Measurements from ENCODE around the gene PRODH.
"Not testable (repeated sequence)": the region's sequence is repeated elsewhere in the genome, so short reads cannot be mapped to it uniquely, and the experiment has no call there.

PRODH gene

DNA sequence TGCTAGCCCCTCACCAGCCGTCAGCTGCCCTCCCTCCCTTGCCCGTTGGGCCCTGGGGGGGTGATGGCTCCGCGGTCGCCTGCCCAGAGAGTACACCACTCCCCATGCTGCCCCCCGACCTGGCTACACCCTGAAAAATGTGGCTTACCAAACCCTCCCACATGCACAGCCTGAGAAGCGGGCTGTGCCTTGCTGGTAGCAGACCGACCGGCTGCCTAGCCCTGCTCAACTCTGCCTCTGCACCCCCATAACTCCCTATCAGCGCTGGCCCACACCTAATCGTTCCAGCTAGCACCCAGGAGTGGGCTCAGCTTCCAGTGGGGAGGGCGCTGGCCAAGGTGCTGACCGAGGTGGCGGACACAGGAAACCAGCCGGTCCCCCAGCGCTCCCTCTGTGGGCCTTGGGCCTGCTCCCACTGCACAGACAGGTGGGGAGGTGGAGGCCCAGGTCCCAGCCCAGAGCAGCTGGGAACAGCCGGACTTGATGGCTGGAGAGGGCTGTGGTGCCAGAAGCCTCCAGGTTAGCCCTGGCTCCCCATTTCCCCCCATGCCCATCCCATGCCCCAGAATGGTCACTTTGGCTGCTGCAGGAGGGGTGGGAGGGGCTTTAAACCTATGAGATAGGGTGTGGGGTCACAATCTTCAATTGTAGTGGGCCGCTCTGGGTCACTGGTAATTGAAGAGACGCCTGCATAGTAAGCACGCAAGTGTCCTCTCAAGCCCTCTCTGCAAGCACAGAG lies 32.1 kb upstream of the PRODH start:
- no peak for DNase-seq

DNA sequence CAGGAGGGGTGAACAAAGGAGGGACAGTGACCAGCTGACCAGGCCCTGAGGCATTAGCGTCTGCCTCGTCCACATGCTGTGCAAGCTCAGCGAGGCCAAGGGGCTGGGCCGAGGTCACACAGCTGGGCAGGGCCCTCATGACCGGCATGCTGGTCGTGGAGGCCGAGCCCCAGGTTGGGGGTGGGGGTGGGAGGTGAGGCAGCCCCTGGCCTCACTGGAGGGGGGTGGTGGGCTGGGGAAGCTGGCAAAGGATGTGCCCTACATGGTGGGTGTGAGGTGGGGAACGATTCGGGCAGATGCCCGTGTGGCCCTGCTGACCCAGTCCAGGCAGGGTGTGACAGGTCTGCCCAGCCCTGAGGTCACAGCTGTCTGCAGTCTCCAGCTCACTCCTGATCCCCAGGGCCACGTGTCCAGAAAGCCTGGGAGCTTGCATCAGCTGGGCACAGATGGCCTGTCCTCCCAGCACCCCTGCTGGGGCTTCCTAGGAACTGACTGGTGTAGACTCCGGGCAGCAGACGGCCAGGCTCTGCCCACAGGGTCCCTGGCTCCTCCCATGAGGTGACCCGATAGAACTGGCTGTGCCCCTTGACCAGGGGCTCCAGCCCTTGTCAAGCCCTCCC lies 31.4 kb upstream of the PRODH start:
- DNase-seq: not testable (repeated sequence)

DNA sequence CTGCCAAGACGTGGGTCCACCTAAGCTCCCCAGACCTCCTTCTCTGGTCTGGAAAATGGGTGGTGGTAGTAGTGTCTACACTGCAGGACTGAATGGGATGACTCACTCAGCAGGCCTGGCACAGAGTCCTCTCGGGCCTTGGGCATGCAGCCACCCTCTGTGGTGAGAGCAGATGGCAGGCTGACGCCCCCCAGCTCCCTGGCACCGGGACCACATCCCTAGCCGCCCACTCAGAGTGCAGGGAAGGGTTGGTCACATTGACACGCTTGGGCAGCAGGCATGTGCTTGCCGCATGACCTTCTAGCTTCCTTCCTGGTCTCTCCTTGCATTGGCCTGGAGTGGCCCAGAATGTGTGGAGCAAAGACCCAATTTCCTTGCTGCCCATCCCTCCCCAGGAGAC lies 30.7 kb upstream of the PRODH start:
- no peak for DNase-seq

DNA sequence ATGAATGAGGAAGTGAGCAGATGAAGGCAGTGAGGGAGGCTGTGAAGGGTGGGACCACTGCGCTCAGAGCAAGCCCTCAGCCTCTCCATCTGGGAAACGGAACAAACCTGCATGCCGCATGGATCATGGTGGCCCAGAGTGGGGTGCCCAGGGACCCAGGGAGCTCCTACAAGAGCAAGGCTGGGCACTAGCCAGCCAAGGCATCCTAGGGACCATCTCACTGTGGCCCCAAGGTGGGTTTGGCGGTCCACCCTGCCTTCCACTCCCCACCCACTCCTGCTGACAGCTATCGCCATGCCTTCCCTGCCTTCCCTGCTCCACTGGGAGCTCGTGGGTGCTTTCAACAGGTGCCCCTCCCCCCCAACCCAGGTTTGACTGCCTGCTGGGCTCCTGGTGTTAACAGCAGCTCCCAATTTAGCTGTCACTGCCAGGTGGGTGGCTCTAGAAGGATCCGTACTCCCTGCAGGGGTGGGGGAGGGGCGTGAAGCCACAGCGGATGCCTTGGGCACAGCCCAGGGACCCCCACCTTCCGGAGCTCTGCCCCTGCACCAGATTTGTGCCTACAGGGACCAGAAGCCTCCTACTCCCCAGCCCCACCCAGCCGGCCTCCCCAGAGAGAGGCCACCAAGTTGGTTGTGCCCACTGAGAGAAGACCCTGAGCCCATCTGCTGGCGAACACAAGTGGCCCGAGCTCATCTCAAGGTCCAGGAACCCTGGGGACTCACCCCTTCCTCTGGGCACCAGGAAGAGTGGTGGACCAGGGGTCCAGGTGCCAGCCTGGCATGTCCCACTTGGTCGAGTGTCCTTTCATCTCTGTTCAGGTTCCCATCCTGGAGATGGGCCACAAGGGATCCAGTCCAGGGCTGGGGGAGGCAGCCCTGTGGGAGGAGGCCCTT lies 29.7 kb upstream of the PRODH start:
- DNase-seq: no peak

DNA sequence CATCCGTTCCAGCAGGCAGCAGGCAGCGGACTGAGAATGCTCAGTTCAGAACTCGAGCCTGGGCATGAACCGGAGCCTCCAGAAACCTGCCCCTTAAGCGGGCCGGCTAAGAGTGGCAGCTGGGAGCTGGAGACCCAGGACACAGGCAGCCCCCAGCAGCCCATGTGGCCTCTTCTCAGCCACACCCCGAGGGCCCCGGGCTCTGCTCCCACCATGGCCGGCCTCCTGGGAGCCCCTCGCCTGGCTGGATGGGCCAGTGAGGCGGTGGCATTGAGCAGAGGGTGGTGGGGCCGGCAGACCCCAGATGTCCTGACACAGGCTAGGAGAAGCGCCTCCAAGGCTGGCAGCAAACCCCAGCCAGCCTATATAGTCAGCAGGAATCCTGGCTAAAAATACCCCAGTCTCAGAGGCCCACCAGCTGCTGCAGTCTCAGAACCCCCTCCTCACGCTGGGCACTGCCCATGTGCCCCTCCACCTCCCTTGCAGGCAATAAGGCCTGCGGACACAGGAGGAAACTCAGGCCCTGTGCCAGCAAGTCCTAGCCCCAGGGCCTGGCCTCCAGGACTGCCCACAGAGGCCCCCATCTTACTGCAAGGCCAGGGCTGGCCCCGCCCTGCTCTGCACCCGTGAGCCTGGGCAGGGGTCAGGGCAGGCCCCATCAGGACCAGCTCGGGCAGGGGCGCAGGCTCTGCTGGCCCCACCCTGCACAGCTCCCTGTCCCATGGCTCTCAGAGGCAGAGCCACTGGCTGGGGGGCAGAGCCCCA lies 28.6 kb upstream of the PRODH start:
- DNase-seq: not testable (repeated sequence)

DNA sequence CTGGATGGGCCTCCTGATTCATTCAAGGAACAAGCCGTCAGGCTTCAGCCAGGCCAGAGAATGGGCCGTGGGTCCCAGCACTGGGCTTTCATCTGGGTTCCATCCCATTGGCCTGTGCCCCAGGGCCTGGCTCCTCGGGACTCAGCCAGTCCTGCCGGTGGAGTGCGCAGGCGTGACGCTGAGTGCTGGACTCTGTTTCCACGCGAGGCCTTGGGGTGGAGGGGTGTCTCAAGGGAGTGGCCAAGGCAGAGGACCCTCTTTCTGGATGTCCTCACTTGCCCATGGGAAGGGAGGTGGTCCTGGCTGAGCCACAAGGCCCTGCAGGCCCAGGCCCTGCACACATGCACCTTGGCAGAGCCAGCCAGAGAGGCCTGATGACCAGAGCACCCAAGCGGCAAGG lies 28.0 kb upstream of the PRODH start:
- not testable (repeated sequence) for DNase-seq

DNA sequence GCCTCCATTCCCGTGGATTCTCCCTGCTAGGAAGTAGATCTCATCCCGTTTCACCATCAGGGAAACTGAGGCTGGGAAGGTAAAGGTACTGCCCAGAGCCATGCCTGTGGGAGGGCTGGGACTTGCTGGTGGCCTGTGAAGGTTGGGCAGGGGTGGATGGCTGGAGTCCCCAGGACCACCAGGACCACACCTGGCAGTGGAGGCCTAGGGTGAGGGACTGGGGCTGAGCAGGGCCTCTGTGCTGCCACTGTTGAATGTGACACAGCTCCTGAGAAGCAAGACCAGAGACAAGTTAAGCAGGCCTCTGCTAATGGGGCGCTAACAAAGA lies 26.2 kb upstream of the PRODH start:
- DNase-seq: no peak

DNA sequence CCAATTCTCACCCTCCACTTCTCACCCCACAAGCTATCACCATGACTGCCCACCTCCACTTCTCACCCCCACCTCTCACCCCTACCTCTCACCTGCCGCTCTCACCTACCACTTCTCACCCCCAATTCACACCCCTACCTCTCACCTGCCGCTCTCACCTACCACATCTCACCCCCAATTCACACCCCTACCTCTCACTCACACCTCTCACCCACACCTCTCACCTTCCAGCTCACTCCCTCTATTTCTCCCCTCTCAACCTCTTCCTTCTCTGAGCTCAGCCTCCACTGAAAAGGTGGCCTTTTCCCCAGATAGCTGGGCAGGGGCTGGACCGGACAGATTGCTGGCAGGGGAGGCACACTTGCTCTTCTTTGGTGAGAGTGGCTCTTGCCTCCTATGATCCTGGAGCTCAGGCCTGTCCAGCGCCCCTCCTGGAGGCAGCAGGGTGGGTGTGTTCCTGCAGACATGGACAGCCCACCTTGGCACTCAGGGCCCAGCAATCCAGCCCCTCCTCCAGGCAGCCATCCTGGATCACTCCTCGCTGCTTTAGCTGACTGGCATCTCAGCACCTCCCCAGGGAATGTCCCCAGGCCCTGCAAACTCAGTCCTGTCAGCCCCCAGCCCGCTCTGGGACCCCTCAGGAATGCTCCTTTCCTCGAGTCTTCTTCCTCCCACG lies 25.7 kb upstream of the PRODH start:
- DNase-seq: not testable (repeated sequence)

DNA sequence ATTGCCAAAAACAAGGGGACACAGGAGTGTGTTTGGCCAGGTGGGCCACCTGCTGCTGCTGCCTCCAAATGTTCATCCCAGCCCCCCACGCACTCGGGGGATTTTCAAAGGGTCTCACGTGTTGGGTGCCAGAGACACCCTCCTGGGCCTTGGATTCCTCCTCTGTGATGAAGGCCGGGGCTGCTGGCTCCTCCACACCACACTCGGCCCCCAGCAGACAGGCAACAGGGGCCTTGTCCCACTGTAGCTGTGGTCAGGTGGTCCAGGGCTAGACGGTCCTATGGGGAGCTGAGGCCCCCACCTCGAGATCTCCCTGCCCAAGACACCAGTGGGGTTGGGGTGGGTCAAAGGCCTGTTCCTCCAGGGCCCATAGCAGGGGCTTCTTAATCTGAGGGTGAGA lies 25.1 kb upstream of the PRODH start:
- DNase-seq: not testable (repeated sequence)

DNA sequence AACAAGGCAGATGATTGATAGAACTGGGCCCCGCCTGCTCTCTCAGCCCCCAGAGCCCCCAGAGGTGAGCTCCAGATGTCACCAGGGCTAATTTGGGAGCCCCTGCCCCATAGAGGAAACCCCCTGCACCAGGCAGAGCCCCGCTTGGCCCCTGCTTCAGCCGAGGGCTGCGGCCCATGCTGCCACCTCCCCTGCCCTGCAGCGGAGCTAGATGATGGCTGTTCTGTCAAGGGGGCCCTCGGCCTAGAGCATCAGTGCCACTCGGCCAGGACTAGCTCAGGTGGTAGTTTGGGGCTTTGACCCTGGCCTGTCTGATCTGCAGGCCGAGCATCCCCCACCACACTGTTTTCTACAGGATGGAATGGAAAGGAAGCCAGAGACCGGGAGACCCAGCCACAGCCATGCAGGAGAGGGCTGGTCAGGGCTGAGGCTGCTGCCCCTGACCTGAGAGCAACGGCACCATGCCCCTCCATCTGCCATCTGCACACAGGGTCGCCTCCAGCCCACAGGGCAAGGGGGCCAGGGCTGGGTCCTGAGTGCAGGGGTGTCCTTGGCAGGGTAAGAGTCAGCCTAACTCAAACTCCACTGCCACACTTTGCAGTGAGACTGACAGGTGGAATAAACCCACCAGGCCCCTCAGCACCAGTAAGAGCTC lies 24.2 kb upstream of the PRODH start:
- DNase-seq: not testable (repeated sequence)

DNA sequence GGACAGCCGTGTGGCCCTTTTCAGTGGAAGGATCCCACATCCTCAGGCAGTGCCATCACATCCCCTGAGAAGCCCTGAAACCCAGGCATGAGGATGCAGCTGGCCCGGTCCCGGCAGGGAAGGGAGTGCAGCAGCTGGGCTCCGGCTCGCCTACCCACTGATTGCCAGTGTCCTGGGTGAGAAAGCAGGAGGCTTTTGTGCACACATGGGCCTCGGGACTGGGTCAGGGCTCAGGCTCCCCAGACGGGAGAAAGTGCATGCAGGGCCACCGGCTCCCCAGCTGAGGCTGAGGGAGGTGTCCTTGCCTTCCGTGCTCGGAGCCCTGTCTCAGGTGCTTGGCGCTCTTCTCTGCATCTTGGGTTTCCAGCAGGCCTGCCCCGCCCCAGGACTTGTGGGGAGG lies 23.6 kb upstream of the PRODH start:
- DNase-seq: not testable (repeated sequence)

DNA sequence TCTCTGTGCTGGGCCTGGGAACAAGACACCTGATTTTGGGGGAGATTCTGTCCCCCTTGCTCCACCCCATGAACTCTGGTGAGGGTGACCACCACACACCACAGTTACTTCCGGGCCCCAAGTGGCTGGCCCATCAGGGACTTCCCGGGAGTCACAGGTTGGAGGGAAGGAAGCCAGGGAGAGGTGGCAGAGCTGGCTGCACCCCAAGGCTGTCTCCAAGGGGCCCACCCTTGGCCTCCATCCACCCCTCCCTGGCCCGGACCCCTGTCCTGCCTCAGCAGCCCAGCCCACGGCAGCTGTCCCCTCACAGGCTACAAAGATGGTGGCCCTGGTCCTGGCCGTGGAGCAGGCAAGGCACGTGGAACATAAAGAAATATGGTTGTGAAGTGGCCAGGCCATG lies 23.2 kb upstream of the PRODH start:
- not testable (repeated sequence) for DNase-seq

DNA sequence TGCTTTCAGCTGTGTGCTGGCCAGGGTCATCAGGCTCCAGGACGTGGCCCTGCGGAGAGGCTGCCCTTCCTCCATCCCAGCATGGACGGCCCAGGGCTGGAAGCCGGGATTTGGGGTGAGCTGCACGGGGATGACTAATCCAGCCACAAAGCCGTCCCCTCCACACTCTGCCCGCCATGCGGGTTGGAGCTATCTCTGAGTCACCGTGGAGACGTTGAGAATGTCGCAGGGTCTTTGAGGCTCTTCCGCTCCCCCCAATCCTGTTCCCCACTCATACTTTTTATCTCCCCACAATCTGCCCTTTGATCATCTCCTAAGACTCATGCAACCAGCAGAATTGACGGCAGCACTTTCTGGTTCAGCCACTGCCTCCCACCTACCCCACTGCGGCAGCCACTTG lies 22.6 kb upstream of the PRODH start:
- not testable (repeated sequence) for DNase-seq

DNA sequence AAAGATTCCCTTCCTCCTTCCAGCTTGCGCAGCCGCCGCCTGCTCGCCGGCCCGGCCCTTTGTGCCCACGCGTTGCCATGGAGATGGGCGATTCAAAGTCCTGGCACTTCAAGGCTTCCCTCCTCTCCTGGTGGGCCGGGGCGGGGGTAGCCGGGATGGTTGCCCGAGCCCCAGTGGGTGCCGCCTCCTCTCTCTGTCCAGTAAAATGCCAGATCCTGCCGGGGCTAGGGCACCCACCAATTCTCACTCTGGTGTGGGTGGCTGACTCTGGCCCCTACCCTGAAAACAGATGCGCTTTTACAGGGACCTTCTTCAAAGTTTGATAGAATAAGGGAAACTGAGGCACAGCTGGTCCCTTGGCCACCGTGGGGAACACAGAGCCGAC lies 22.2 kb upstream of the PRODH start:
- not testable (repeated sequence) for DNase-seq

DNA sequence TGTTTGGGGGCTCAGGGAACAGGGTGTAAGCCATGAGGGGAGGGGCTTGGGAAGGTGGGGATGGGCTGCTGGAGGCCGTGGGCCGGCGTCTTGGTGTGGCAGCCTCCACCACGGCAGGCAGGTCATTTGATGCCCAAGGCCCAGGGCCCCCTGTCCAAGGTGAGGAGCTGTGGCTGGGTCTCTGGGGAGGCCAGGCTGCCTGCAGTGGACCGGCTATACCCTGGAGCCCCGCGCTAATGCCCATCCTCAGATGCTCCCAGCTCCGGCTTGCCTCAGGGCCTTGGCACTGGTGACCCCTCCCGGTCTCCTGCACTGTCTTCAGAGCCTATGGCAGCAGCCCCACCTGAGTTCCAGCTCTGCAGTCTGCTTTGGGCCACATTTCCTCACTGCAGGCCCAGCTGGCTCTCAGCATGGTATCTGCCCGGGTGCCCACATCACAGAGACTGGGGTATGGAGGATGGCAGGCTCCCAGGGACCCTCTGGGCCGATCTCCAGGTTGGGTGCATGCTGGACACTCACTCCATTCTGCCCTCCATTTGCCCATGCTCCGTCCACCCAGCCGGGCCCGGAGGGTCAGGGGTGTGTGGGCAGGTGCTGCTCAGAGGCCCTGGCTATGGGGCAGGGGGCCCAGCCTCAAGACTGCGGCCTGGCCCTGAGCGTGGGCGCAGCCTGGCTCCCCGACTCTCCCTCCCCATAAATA lies 21.7 kb upstream of the PRODH start:
- not testable (repeated sequence) for DNase-seq

DNA sequence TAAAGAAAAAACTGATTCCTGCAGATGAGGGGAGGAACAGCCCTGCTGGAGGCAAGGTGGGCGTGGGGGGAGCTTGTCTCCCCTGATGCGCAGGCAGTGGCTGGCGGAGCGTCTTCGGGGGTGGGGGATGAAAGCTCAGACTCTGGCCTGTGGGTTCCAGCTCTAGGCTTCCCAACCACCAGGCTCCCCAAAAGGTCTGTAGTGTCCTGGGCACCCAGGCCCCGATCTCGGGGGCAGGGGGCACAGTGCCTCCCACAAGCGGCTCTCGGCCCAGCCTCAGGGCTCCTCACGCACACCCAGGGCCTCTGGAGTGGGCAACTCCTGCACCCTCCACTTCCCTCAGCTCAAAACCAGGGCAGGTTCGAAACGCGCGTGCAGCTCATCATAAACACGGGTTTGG lies 20.9 kb upstream of the PRODH start:
- DNase-seq: not testable (repeated sequence)

DNA sequence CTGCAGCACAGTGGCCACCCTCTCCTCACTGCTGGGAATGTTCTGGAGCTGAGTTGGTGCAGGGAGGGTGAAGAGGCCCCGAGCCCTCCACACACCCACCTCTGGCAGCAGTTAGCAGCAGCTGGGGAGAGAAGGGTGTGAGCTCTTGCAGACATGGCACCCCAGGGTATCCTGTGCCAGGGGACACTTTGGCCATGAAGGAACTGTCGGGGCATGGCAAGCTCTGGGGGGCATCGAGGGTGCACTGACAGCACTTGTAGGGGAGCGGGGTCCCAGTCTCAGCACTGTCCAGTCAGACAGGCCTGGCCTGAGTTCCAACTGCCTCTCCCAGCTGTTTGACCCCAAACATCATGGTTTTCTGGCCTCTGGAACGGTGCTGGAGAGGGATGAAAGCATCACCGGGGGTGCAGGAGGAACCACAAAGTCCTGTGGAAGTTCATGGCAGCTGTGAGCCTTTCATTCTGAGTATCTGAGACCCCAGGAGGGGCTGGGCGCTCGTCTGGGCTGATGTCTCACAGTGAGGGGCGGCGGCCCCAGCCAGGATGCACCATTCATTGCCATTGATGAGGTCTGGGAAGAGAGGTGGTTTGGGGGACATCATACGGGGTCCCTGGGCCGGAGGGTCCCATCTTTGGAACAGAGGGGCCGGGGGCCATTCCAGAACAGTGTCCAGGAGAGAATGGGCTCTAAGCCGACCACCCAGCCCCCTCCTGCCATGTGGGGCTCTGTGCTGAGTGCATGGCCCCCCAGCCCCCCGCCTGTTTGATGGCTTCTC lies 20.2 kb upstream of the PRODH start:
- not testable (repeated sequence) for DNase-seq

DNA sequence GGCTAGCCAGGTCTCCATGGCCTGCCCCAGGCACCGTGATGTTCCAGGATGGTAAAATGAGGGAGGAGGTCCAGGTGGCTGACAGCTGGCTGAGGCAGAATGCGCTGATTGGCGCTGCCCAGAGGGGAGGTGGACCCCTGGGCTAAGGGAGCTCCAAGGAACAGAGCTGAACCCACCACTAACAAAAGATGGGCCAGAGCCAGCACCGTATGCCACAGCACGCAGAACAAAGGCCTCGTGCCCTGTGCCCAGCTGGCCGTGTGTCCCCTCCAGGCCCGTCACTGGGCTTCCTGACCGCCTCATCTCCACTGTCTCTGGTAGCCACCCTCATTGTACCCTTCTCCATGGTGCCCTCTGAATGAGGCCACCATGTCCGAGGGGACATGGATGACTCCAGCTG lies 19.6 kb upstream of the PRODH start:
- no peak for DNase-seq

DNA sequence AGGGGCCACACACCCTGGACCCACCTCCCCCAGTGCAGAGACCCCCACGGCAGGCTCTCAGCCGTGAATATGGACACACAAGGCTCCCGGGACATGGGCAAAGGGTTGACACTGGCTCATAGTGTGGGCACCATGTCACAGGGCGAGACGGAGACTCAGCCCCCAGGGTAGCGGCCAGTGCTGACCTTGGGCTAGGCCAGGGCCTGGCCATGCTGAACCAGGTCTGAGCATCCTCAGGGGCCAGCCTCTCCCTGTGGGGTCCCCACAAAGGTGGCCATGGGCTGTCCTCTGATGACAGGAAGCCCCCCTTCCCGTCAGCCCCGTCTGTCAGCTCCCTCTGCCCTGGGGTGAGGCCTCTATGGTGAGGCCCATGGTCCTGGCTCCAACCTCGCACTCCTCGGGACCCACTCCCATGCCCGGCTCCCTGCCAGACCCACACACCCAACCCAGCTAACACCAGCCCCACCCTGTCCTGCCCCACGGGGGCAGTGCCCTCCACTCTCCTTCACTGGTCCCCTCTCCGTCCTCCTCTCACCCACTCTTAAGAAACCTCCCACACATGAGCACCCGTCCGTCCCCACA lies 19.0 kb upstream of the PRODH start:
- DNase-seq: no peak
